Cardiac septum (tissue), 1 donor: ENCODE measurements around the gene ELAVL3. TPM values are rescaled to one million over a fixed set of nuclear protein-coding genes. Genes with fewer than 3 reads are reported as not detected.
"Not testable (repeated sequence)": the region's sequence is repeated elsewhere in the genome, so short reads cannot be mapped to it uniquely, and the experiment has no call there.

Experiments
- DNase-seq: peaks from one replicate; pipeline ENCODE4 v3.0.0-alpha.2; 2020; ENCODE audit warnings: low spot score
- intact Hi-C: fragments of 100-400 bp; cut with DNase I; formaldehyde crosslinking; loops from one replicate; pipeline ENCODE4 v1.14.0; 2022
- microRNA-seq: library from miRNA; unstranded; fragments of <30 nt; microRNA quantifications from one replicate; pipeline ENCODE4 v1.2.0, GENCODE V29; 2020
- total RNA-seq: library from RNA; stranded (reverse); fragmentation: NEBNext Ultra II Directional; extraction: Animal tissue kit (Norgen Biotek cat#: 25700); gene quantifications from one replicate; pipeline ENCODE4 v1.2.1, GENCODE V29; 2021
- donor health status: DM: no; HTN: no; CAD: no.

ELAVL3 gene
- total RNA-seq, 1 donor from 2014 or later = 0.89 TPM

GRCh38 chr19:11420429-11421370, 60.1 kb downstream of the ELAVL3 start:
- DNase-seq = no peak
- intact Hi-C loops = loop anchor here (5.0 kb wide), 1 partner anchor 38 kb away; the partner anchor contains the start of gene EPOR

- DNase-seq = no peak
- intact Hi-C loops = no loop called here
These were observed 62.0 kb downstream of the ELAVL3 start, which contains the start of gene RGL3 for GRCh38 chr19:11418549-11419506. TSS of gene RGL3 (minus strand) at chr19:11419314. CDS start at chr19:11419278, 36 bp downstream.

- DNase-seq = no peak
- intact Hi-C loops = no loop called here
These were observed 62.7 kb downstream of the ELAVL3 start for GRCh38 chr19:11418094-11418548.

- DNase-seq = no peak
- intact Hi-C loops = no loop called here
These were observed 64.3 kb downstream of the ELAVL3 start for GRCh38 chr19:11416346-11417052.

GRCh38 chr19:11414544-11414943, 66.3 kb downstream of the ELAVL3 start:
- intact Hi-C loops = no loop called here
- no peak for DNase-seq

GRCh38 chr19:11410682-11411081, 70.2 kb downstream of the ELAVL3 start:
- intact Hi-C loops = no loop called here
- no peak for DNase-seq

- intact Hi-C loops = no loop called here
- no peak for DNase-seq
These were observed 72.3 kb downstream of the ELAVL3 start for GRCh38 chr19:11408591-11408990.

- intact Hi-C loops, DNase-seq: not testable (repeated sequence)
These were observed 74.1 kb downstream of the ELAVL3 start for GRCh38 chr19:11406703-11407236.

GRCh38 chr19:11405846-11406643, 74.8 kb downstream of the ELAVL3 start:
- DNase-seq = no peak
- intact Hi-C loops = no loop called here

GRCh38 chr19:11404588-11405222, 76.1 kb downstream of the ELAVL3 start:
- no peak for DNase-seq
- intact Hi-C loops = no loop called here

- no peak for DNase-seq
- intact Hi-C loops = no loop called here
These were observed 78.9 kb downstream of the ELAVL3 start for GRCh38 chr19:11401808-11402543.

Small RNA genes lying within 50 kb of the gene (microRNA-seq; reads per million reads assigned to microRNA genes)
- not detected for gene MIR7974

Other genes with a start within 250 kb of the ELAVL3 start
- not detected for gene ANGPTL8, start 241.4 kb downstream of the ELAVL3 start, total RNA-seq
- gene DOCK6, start 218.5 kb downstream of the ELAVL3 start, total RNA-seq = 50.5 TPM
- not detected for gene TSPAN16, start 184.9 kb downstream of the ELAVL3 start, total RNA-seq
- 7.4 TPM for gene RAB3D, start 141.4 kb downstream of the ELAVL3 start, total RNA-seq
- 75.7 TPM for gene TMEM205, start 134.8 kb downstream of the ELAVL3 start, total RNA-seq
- gene CCDC159, start 134.5 kb downstream of the ELAVL3 start, total RNA-seq = 24.2 TPM
- gene PLPPR2, start 125.6 kb downstream of the ELAVL3 start, total RNA-seq = 19.3 TPM
- 1.3 TPM for gene SWSAP1, start 106.4 kb downstream of the ELAVL3 start, total RNA-seq
- gene EPOR, start 96.7 kb downstream of the ELAVL3 start, total RNA-seq = 5.6 TPM
- gene RGL3, start 61.7 kb downstream of the ELAVL3 start, total RNA-seq = 5.8 TPM
- gene ODAD3, start 45.9 kb downstream of the ELAVL3 start, total RNA-seq = 0.43 TPM
- gene PRKCSH, start 45.4 kb downstream of the ELAVL3 start, total RNA-seq = 100 TPM
- gene ZNF653, start 24.8 kb upstream of the ELAVL3 start, total RNA-seq = 5.3 TPM
- 92.9 TPM for gene ECSIT, start 48.1 kb upstream of the ELAVL3 start, total RNA-seq
- 236 TPM for gene CNN1, start 57.8 kb upstream of the ELAVL3 start, total RNA-seq
- 32.1 TPM for gene ELOF1, start 78.2 kb upstream of the ELAVL3 start, total RNA-seq
- gene ACP5, start 96.6 kb upstream of the ELAVL3 start, total RNA-seq = 1.5 TPM
- gene ZNF627, start 116.4 kb upstream of the ELAVL3 start, total RNA-seq = 6.4 TPM